H1 (cell line): ENCODE results near the gene ZNF747.

Experiments used
- CHD2 ChIP-seq: IDR thresholded peaks from 2 replicates; pipeline ENCODE4 v1.6.1; 2012; ENCODE audit warnings: low read length, improper control_type of control experiment
- CTCF ChIP-seq, 3 experiments: IDR thresholded peaks; 1 replicate in 2 of 3; 2 replicates in 1 of 3; pipeline versions ENCODE4 v1.5.1 to v1.6.1; 2011; ENCODE audit warnings: low read length in 3 of 3, mild to moderate bottlenecking in 3 of 3, inconsistent platforms in 2 of 3, low read depth in 1 of 3, moderate library complexity in 1 of 3; ENCODE audit not compliant: insufficient read depth in 1 of 3; ENCODE audit errors: control extremely low read depth in 1 of 3
- EGR1 ChIP-seq: IDR thresholded peaks from 2 replicates; pipeline ENCODE4 v1.6.1; 2011; ENCODE audit warnings: low read depth, low read length, borderline replicate concordance
- HDAC2 ChIP-seq, 2 experiments: fragments of 300-600 bp in 1 of 2; sonication (generic) in 1 of 2; IDR thresholded peaks; 2 replicates each; pipeline ENCODE4 v1.6.1; 2011 to 2012; ENCODE audit warnings: low read depth in 2 of 2, low read length in 2 of 2, mild to moderate bottlenecking in 2 of 2, moderate library complexity in 2 of 2, borderline replicate concordance in 1 of 2, inconsistent platforms in 1 of 2
- MAFK ChIP-seq: IDR thresholded peaks from 2 replicates; pipeline ENCODE4 v1.6.1; 2012; ENCODE audit warnings: low read depth, mild to moderate bottlenecking, improper control_type of control experiment, low read length
- MAX ChIP-seq: IDR thresholded peaks from 2 replicates; pipeline ENCODE4 v1.6.1; 2012; ENCODE audit warnings: inconsistent platforms
- POLR2A ChIP-seq, 2 experiments: IDR thresholded peaks; 1 replicate in 1 of 2; 2 replicates in 1 of 2; pipeline ENCODE4 v1.6.1; 2011; ENCODE audit warnings: low read depth in 2 of 2, low read length in 2 of 2, mild to moderate bottlenecking in 2 of 2; ENCODE audit errors: control extremely low read depth in 1 of 2
- POLR2AphosphoS5 ChIP-seq: IDR thresholded peaks from 2 replicates; pipeline ENCODE4 v1.6.1; 2011; ENCODE audit warnings: low read depth, low read length
- USF2 ChIP-seq: IDR thresholded peaks from 2 replicates; pipeline ENCODE4 v1.6.1; 2011; ENCODE audit warnings: low read length, improper control_type of control experiment

- TF ChIP-seq POLR2A (IDR thresholded peaks at IDR 0.05; ENCODE audit: control extremely low read depth in 1 of 2, low read depth in 2 of 2, low read length in 2 of 2) (no peak), MAFK (no peak), CTCF (IDR thresholded peaks at IDR 0.05; ENCODE audit: control extremely low read depth in 1 of 3, insufficient read depth in 1 of 3, low read depth in 1 of 3, low read length in 3 of 3) (no peak), POLR2AphosphoS5 (no peak), MAX (no peak), EGR1 (no peak), USF2 (no peak), HDAC2 (IDR thresholded peaks at IDR 0.05; ENCODE audit: borderline replicate concordance in 1 of 2, low read depth in 2 of 2, low read length in 2 of 2) (no peak), CHD2 (no peak)
Measured at GRCh38 chr16:30581457-30581856, 46.8 kb upstream of the ZNF747 start.
